ENCODE data around the gene PSMD12. TPM values are rescaled to one million over a fixed set of nuclear protein-coding genes. Genes with fewer than 3 reads are reported as not detected.

Gene PSMD12
- total RNA-seq, 2 experiments from 2014 or later: 15.0 to 62.8 TPM

- DNase-seq (ENCODE audit: low spot score): no peak
- Histone ChIP-seq H3K4me2 (ENCODE audit: low read length) (no peak overlapping the region), H3K4me3 (ENCODE audit: low read depth, low read length, poor library complexity, severe bottlenecking) (no peak overlapping the region), H3K79me2 (ENCODE audit: insufficient read depth, low read depth, low read length) (no peaks in the 10 kb centered on the region), H3K36me3 (ENCODE audit: insufficient read depth, low read length) (no peaks in the 10 kb centered on the region), H3K9me2 (ENCODE audit: insufficient read depth, low read length) (no peaks in the 10 kb centered on the region), H4K20me1 (ENCODE audit: insufficient read depth, low read length) (no peaks in the 10 kb centered on the region), H3K27ac (ENCODE audit: low read depth, low read length, poor library complexity, severe bottlenecking) (no peak overlapping the region), H3K4me1 (ENCODE audit: insufficient read depth, low read length, poor library complexity, severe bottlenecking) (peaks cover 36% of the 10 kb centered on the region), H3K9me3 (ENCODE audit: low read length) (no peaks in the 10 kb centered on the region), H2AFZ (ENCODE audit: low read length) (no peak overlapping the region)
- CTCF ChIA-PET (ENCODE audit: unreplicated experiment): no interaction called here
- POLR2A ChIA-PET: no interaction called here
- TF ChIP-seq EZH2phosphoT487 (IDR thresholded peaks at IDR 0.05; ENCODE audit: borderline replicate concordance, low read depth, low read length): no peak
- TF ChIP-seq CTCF (conservative IDR thresholded peaks at IDR 0.05; ENCODE audit: low read length): no peak
- no TSS peak for BruUV-seq (replicated peaks)
- intact Hi-C loops (cut with micrococcal nuclease; ENCODE audit: unreplicated experiment): no loop called here
Observed at GRCh38 chr17:67401106-67401505, 34.7 kb upstream of the PSMD12 start.

GRCh38 chr17:67400193-67400592 is 33.8 kb upstream of the PSMD12 start:
- intact Hi-C loops (cut with micrococcal nuclease; ENCODE audit: unreplicated experiment): no loop called here
- Histone ChIP-seq H3K4me3 (ENCODE audit: low read depth, low read length, poor library complexity, severe bottlenecking) (no peak overlapping the region), H3K79me2 (ENCODE audit: insufficient read depth, low read depth, low read length) (no peaks in the 10 kb centered on the region), H3K9me3 (ENCODE audit: low read length) (no peaks in the 10 kb centered on the region), H3K9me2 (ENCODE audit: insufficient read depth, low read length) (no peaks in the 10 kb centered on the region), H3K4me2 (ENCODE audit: low read length) (peak overlapping the region; percentile 14; the same call in 1 of the 2 replicates), H3K4me1 (ENCODE audit: insufficient read depth, low read length, poor library complexity, severe bottlenecking) (peaks cover 36% of the 10 kb centered on the region), H3K36me3 (ENCODE audit: insufficient read depth, low read length) (no peaks in the 10 kb centered on the region), H4K20me1 (ENCODE audit: insufficient read depth, low read length) (no peaks in the 10 kb centered on the region; the same call in 1 of the 2 replicates), H3K27ac (ENCODE audit: low read depth, low read length, poor library complexity, severe bottlenecking) (no peak overlapping the region), H2AFZ (ENCODE audit: low read length) (no peak overlapping the region)
- TF ChIP-seq EZH2phosphoT487 (IDR thresholded peaks at IDR 0.05; ENCODE audit: borderline replicate concordance, low read depth, low read length) (no peak), CTCF (conservative IDR thresholded peaks at IDR 0.05; ENCODE audit: low read length) (no peak)
- no TSS peak for BruUV-seq (replicated peaks)
- ChIA-PET CTCF (ENCODE audit: unreplicated experiment) (no interaction called here), POLR2A (interaction anchor here (0.5 to 0.6 kb wide), 3 partner anchors 52 to 176 kb away, joined by 3 to 4 read pairs (median 3); no protein-coding TSS in a partner anchor)
- no peak for DNase-seq (ENCODE audit: low spot score)

- Histone ChIP-seq H3K79me2 (ENCODE audit: insufficient read depth, low read depth, low read length) (no peaks in the 10 kb centered on the region), H3K36me3 (ENCODE audit: insufficient read depth, low read length) (no peaks in the 10 kb centered on the region), H3K9me2 (ENCODE audit: insufficient read depth, low read length) (no peaks in the 10 kb centered on the region), H3K9me3 (ENCODE audit: low read length) (no peaks in the 10 kb centered on the region), H3K27ac (ENCODE audit: low read depth, low read length, poor library complexity, severe bottlenecking) (no peak overlapping the region), H3K4me3 (ENCODE audit: low read depth, low read length, poor library complexity, severe bottlenecking) (no peak overlapping the region), H4K20me1 (ENCODE audit: insufficient read depth, low read length) (no peaks in the 10 kb centered on the region; the same call in 1 of the 2 replicates), H3K4me2 (ENCODE audit: low read length) (peak overlapping the region; percentile 14; the same call in 1 of the 2 replicates), H3K4me1 (ENCODE audit: insufficient read depth, low read length, poor library complexity, severe bottlenecking) (peaks cover 36% of the 10 kb centered on the region), H2AFZ (ENCODE audit: low read length) (no peak overlapping the region)
- DNase-seq (ENCODE audit: low spot score): no peak
- TF ChIP-seq EZH2phosphoT487 (IDR thresholded peaks at IDR 0.05; ENCODE audit: borderline replicate concordance, low read depth, low read length) (no peak), CTCF (conservative IDR thresholded peaks at IDR 0.05; ENCODE audit: low read length) (no peak)
- intact Hi-C loops (cut with micrococcal nuclease; ENCODE audit: unreplicated experiment): no loop called here
- BruUV-seq (replicated peaks): no TSS peak
- CTCF ChIA-PET (ENCODE audit: unreplicated experiment): no interaction called here
- POLR2A ChIA-PET: no interaction called here
Observed at GRCh38 chr17:67399676-67400075, 33.3 kb upstream of the PSMD12 start.
